Caco-2 (cell line): ENCODE data around the gene CLNK. TPM values are rescaled to one million over a fixed set of nuclear protein-coding genes. Genes with fewer than 3 reads are reported as not detected.

Source experiments
- BruUV-seq: library from RNA; stranded (reverse); fragments of 400-500 nt; replicated peaks from 2 replicates; lab custom pipeline; 2021; lab: Mats Ljungman, UMichigan
- CTCF ChIA-PET: fragments of 300-600 bp; sonication (Branson Sonifier 250); formaldehyde crosslinking; loops from one replicate; lab custom pipeline; 2022; ENCODE audit warnings: antibody characterized with exemption; lab: Charles Lee
- POLR2A ChIA-PET: fragments of 300-600 bp; sonication (Branson Sonifier 250); formaldehyde crosslinking; loops from one replicate; lab custom pipeline; 2022; ENCODE audit warnings: antibody characterized with exemption; lab: Charles Lee
- DNase-seq, 2 experiments: peaks; one replicate each; pipeline versions ENCODE4 v3.0.0 to v3.0.0-alpha.2; 2020 to 2022
- H3K27me3 ChIP-seq: replicated peaks from 2 replicates; pipeline ENCODE4 v1.6.0; 2011; ENCODE audit warnings: low read length; ENCODE audit not compliant: control insufficient read depth, insufficient read depth
- H3K36me3 ChIP-seq: 2 replicates; pipeline ENCODE4 v1.5.1; 2011; ENCODE audit warnings: low read length; ENCODE audit not compliant: control insufficient read depth, insufficient read depth
- H3K4me1 ChIP-seq: fragments of 250-450 bp; sonication (Bioruptor Pico); 2 replicates; pipeline ENCODE4 v1.5.1; 2020; ENCODE audit warnings: mild to moderate bottlenecking
- H3K4me3 ChIP-seq: 2 replicates; pipeline ENCODE4 v1.5.1; 2011; ENCODE audit warnings: low read depth, mild to moderate bottlenecking, control low read depth, low read length
- H3K9me3 ChIP-seq: fragments of 250-450 bp; sonication (Bioruptor Pico); 2 replicates; pipeline ENCODE4 v1.5.1; 2020; ENCODE audit warnings: mild to moderate bottlenecking, moderate library complexity
- H3K27ac Mint-ChIP-seq: one replicate; pipeline ENCODE4 v1.8.0; 2022; ENCODE audit warnings: mixed read lengths; ENCODE audit not compliant: unreplicated experiment
- H3K27me3 Mint-ChIP-seq: one replicate; pipeline ENCODE4 v1.8.0; 2022; ENCODE audit warnings: mixed read lengths; ENCODE audit not compliant: insufficient read depth, unreplicated experiment
- H3K36me3 Mint-ChIP-seq: one replicate; pipeline ENCODE4 v1.8.0; 2022; ENCODE audit warnings: mild to moderate bottlenecking, mixed read lengths; ENCODE audit not compliant: insufficient read depth, unreplicated experiment
- H3K4me1 Mint-ChIP-seq: one replicate; pipeline ENCODE4 v1.8.0; 2022; ENCODE audit warnings: low read depth, mixed read lengths; ENCODE audit not compliant: unreplicated experiment
- H3K4me3 Mint-ChIP-seq: one replicate; pipeline ENCODE4 v1.8.0; 2022; ENCODE audit warnings: mild to moderate bottlenecking, moderate library complexity, mixed read lengths; ENCODE audit not compliant: unreplicated experiment
- H3K9me3 Mint-ChIP-seq: one replicate; pipeline ENCODE4 v1.8.0; 2022; ENCODE audit warnings: mixed read lengths; ENCODE audit not compliant: unreplicated experiment
- intact Hi-C: fragments of 100-400 bp; cut with micrococcal nuclease; formaldehyde crosslinking; loops from one replicate; pipeline ENCODE4 v1.10.0; 2022; ENCODE audit not compliant: unreplicated experiment
- total RNA-seq: library from RNA; stranded (reverse); gene quantifications from 2 replicates; pipeline ENCODE4 v1.2.3, GENCODE V29; 2022
- TF ChIP-seq, protein P1 (sequence below), 2 experiments: fragments of 200-600 bp in 1 of 2; IDR thresholded peaks; 1 replicate in 1 of 2; 2 replicates in 1 of 2; pipeline versions ENCODE4 v1.5.1 to v1.8.0; 2011 to 2022; ENCODE audit warnings: antibody characterized with exemption in 1 of 2, control low read depth in 1 of 2, inconsistent platforms in 1 of 2, low read depth in 1 of 2, low read length in 1 of 2, mild to moderate bottlenecking in 1 of 2, moderate library complexity in 1 of 2; ENCODE audit not compliant: insufficient read depth in 1 of 2, severe bottlenecking in 1 of 2, unreplicated experiment in 1 of 2

The CLNK gene
- total RNA-seq, 1 experiment from 2014 or later, result not detected

DNA sequence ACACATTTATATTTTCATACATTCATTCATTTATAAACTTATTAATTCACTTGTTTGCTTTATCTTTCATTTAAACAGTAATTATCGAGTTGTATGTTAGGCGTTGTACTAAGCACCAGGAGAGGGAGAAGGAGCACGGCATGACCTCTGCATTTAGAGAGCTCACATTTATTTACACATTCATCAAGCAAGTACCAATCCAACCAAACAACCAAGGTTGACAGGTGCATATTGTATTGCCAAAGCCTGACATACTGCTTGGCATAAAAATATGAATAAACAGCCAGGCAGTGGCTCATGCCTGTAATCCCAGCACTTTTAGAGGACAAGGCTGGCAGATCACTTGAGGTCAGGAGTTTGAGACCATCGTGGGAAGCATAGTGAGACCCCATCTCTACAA is 37.0 kb upstream of the CLNK start:
- Mint-ChIP-seq H3K4me1 (no peaks in the 10 kb centered on the region), H3K27me3 (no peaks in the 10 kb centered on the region), H3K9me3 (no peaks in the 10 kb centered on the region), H3K27ac (no peak overlapping the region), H3K36me3 (no peaks in the 10 kb centered on the region), H3K4me3 (no peak overlapping the region)
- intact Hi-C loops, result no loop called here
- TF ChIP-seq, protein P1, sequence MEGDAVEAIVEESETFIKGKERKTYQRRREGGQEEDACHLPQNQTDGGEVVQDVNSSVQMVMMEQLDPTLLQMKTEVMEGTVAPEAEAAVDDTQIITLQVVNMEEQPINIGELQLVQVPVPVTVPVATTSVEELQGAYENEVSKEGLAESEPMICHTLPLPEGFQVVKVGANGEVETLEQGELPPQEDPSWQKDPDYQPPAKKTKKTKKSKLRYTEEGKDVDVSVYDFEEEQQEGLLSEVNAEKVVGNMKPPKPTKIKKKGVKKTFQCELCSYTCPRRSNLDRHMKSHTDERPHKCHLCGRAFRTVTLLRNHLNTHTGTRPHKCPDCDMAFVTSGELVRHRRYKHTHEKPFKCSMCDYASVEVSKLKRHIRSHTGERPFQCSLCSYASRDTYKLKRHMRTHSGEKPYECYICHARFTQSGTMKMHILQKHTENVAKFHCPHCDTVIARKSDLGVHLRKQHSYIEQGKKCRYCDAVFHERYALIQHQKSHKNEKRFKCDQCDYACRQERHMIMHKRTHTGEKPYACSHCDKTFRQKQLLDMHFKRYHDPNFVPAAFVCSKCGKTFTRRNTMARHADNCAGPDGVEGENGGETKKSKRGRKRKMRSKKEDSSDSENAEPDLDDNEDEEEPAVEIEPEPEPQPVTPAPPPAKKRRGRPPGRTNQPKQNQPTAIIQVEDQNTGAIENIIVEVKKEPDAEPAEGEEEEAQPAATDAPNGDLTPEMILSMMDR (IDR thresholded peaks at IDR 0.05; ENCODE audit: insufficient read depth in 1 of 2, low read depth in 1 of 2, low read length in 1 of 2, severe bottlenecking in 1 of 2, unreplicated experiment in 1 of 2), result no peak
- POLR2A ChIA-PET, result no interaction called here
- no peaks in the 10 kb centered on the region for H3K27me3 ChIP-seq
- no peak overlapping the region for H3K4me3 ChIP-seq
- H3K4me1 ChIP-seq, result no peaks in the 10 kb centered on the region
- no TSS peak for BruUV-seq
- H3K9me3 ChIP-seq, result no peaks in the 10 kb centered on the region
- no peak for DNase-seq
- CTCF ChIA-PET, result no interaction called here
- H3K36me3 ChIP-seq, result no peaks in the 10 kb centered on the region

- Histone ChIP-seq H3K9me3 (peaks cover 6% of the 10 kb centered on the region; the same call in 1 of the 2 replicates), H3K27me3 (no peaks in the 10 kb centered on the region), H3K36me3 (no peaks in the 10 kb centered on the region), H3K4me3 (no peak overlapping the region), H3K4me1 (no peaks in the 10 kb centered on the region)
- Mint-ChIP-seq H3K27me3 (no peaks in the 10 kb centered on the region), H3K4me3 (no peak overlapping the region), H3K9me3 (peaks cover 17% of the 10 kb centered on the region), H3K4me1 (no peaks in the 10 kb centered on the region), H3K27ac (no peak overlapping the region), H3K36me3 (no peaks in the 10 kb centered on the region)
- ChIA-PET POLR2A (interaction anchor here (0.7 kb wide), 1 partner anchor 55 kb away, joined by 3 read pairs; no protein-coding TSS in a partner anchor), CTCF (no interaction called here)
- TF ChIP-seq, protein P1 (IDR thresholded peaks at IDR 0.05; ENCODE audit: insufficient read depth in 1 of 2, low read depth in 1 of 2, low read length in 1 of 2, severe bottlenecking in 1 of 2, unreplicated experiment in 1 of 2), result no peak
- DNase-seq, result no peak
- no TSS peak for BruUV-seq
- intact Hi-C loops, result loop anchor here (1.0 kb wide), 1 partner anchor 134 kb away; no protein-coding TSS in a partner anchor
Observed at GRCh38 chr4:10716163-10716562, 31.6 kb upstream of the CLNK start.

DNA sequence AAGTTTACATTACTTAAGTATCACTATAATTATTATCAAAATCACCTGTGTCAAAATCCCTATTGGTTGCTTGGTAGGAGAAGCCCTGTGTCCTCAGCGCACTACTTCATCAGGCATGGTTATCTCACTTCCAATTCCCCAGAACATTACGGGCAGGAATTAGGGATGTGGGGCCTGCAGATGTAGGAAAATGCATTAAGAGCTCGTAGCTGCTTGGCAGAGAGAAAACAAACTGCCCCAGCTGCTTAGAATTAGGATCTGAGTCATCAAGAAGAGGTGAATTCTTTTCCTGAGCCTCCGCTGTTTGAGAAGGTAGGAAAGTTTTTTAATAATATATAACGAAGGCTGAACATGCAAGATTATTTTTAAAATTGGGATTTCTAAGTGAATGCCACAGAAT is 31.1 kb upstream of the CLNK start:
- peaks cover 6% of the 10 kb centered on the region; the same call in 1 of the 2 replicates for H3K9me3 ChIP-seq
- H3K36me3 ChIP-seq, result no peaks in the 10 kb centered on the region
- no peaks in the 10 kb centered on the region for H3K36me3 Mint-ChIP-seq
- H3K4me3 Mint-ChIP-seq, result no peak overlapping the region
- no peak overlapping the region for H3K27ac Mint-ChIP-seq
- peaks cover 17% of the 10 kb centered on the region for H3K9me3 Mint-ChIP-seq
- ChIA-PET POLR2A (interaction anchor here (0.7 kb wide), 1 partner anchor 55 kb away, joined by 3 read pairs; no protein-coding TSS in a partner anchor), CTCF (no interaction called here)
- no peak overlapping the region for H3K4me3 ChIP-seq
- H3K4me1 ChIP-seq, result no peaks in the 10 kb centered on the region
- no peaks in the 10 kb centered on the region for H3K4me1 Mint-ChIP-seq
- TF ChIP-seq, protein P1 (IDR thresholded peaks at IDR 0.05; ENCODE audit: insufficient read depth in 1 of 2, low read depth in 1 of 2, low read length in 1 of 2, severe bottlenecking in 1 of 2, unreplicated experiment in 1 of 2), result no peak
- H3K27me3 ChIP-seq, result no peaks in the 10 kb centered on the region
- BruUV-seq, result no TSS peak
- DNase-seq, result no peak
- no peaks in the 10 kb centered on the region for H3K27me3 Mint-ChIP-seq
- intact Hi-C loops, result loop anchor here (1.0 kb wide), 1 partner anchor 133 kb away; no protein-coding TSS in a partner anchor
